HCT116 (cell line): Measurements from ENCODE around the gene RGS7. TPM values are rescaled to one million over a fixed set of nuclear protein-coding genes. Genes with fewer than 3 reads are reported as not detected.

Source experiments
- ATAC-seq: fragments of 200-7000 bp; cut with Tn5 transposase; 2 replicates; pipeline ENCODE4 v1.9.1; 2020; ENCODE audit warnings: mild to moderate bottlenecking, moderate library complexity
- BruUV-seq: library from RNA; stranded (reverse); fragments of 400-500 nt; replicated peaks from 2 replicates; lab custom pipeline; 2021; lab: Mats Ljungman, UMichigan
- CTCF ChIA-PET: fragments of 300-600 bp; sonication (Branson Sonifier 250); formaldehyde crosslinking; loops from one replicate; lab custom pipeline; 2021; ENCODE audit warnings: antibody characterized with exemption; lab: Charles Lee
- POLR2A ChIA-PET: fragments of 300-600, 350-600 bp; sonication (Branson Sonifier 250); formaldehyde crosslinking; loops from one replicate; lab custom pipeline; 2021; ENCODE audit warnings: antibody characterized with exemption; lab: Charles Lee
- RAD21 ChIA-PET, 2 experiments: fragments of 300-600 bp; sonication (Branson Sonifier 250); formaldehyde crosslinking; loops; one replicate each; lab custom pipeline; 2023; ENCODE audit warnings: low total read pairs in 2 of 2; ENCODE audit not compliant: uncharacterized antibody in 2 of 2, unreplicated experiment in 2 of 2, low non-redundant PET in 1 of 2; lab: Charles Lee
- DNase-seq: peaks from one replicate; pipeline ENCODE4 v3.0.0-alpha.2; 2010; ENCODE audit warnings: low read depth, low spot score
- H2AFZ ChIP-seq: fragments of 200-600 bp; shearing (Covaris generic), sonication (generic); 2 replicates; pipeline ENCODE4 v1.6.1; 2017; ENCODE audit warnings: low read depth, mixed run types, mixed read lengths, antibody characterized with exemption, low read length; ENCODE audit not compliant: poor library complexity, severe bottlenecking
- H3K27ac ChIP-seq: 2 replicates; pipeline ENCODE4 v1.5.1; 2012; ENCODE audit warnings: low read depth, low read length
- H3K27me3 ChIP-seq: fragments of 200-600 bp; sonication (generic); 2 replicates; pipeline ENCODE4 v1.6.1; 2016; ENCODE audit warnings: mixed run types, low read length, mixed read lengths; ENCODE audit not compliant: insufficient read depth
- H3K36me3 ChIP-seq, 2 experiments: fragments of 200-500 bp in 1 of 2; fragments of 200-600 bp in 1 of 2; sonication (Bioruptor generic) in 1 of 2; sonication (generic) in 1 of 2; 2 replicates each; pipeline versions ENCODE4 v1.5.1 to v1.6.1; 2014 to 2016; ENCODE audit warnings: low read length in 2 of 2, inconsistent platforms in 1 of 2, mixed read lengths in 1 of 2, mixed run types in 1 of 2; ENCODE audit not compliant: insufficient read depth in 2 of 2, control insufficient read depth in 1 of 2
- H3K4me1 ChIP-seq, 2 experiments: fragments of 200-600 bp in 1 of 2; sonication (generic) in 1 of 2; 2 replicates each; pipeline versions ENCODE4 v1.5.1 to v1.6.1; 2012 to 2017; ENCODE audit warnings: low read length in 2 of 2, inconsistent platforms in 1 of 2, mild to moderate bottlenecking in 1 of 2, mixed read lengths in 1 of 2, mixed run types in 1 of 2, moderate library complexity in 1 of 2; ENCODE audit not compliant: insufficient read depth in 2 of 2, control insufficient read depth in 1 of 2
- H3K4me2 ChIP-seq: fragments of 200-600 bp; sonication (generic); 2 replicates; pipeline ENCODE4 v1.6.1; 2017; ENCODE audit warnings: mixed run types, low read length, mixed read lengths
- H3K4me3 ChIP-seq, 2 experiments: fragments of 200-600 bp in 1 of 2; sonication (generic) in 1 of 2; replicated peaks in 1 of 2; 2 replicates each; pipeline ENCODE4 v1.5.1; 2011 to 2016; ENCODE audit warnings: low read length in 2 of 2, control low read depth in 1 of 2, low read depth in 1 of 2, mild to moderate bottlenecking in 1 of 2, mixed read lengths in 1 of 2, mixed run types in 1 of 2
- H3K79me2 ChIP-seq: fragments of 200-600 bp; sonication (generic); 2 replicates; pipeline ENCODE4 v1.6.1; 2017; ENCODE audit warnings: mild to moderate bottlenecking, mixed run types, low read length, moderate library complexity, mixed read lengths; ENCODE audit not compliant: insufficient read depth
- H3K9ac ChIP-seq: fragments of 200-600 bp; sonication (generic); 2 replicates; pipeline ENCODE4 v1.6.1; 2016; ENCODE audit warnings: low read length, mixed read lengths
- H3K9me2 ChIP-seq: fragments of 200-600 bp; sonication (generic), shearing (Covaris generic); 2 replicates; pipeline ENCODE4 v1.6.1; 2017; ENCODE audit warnings: mixed run types, mild to moderate bottlenecking, moderate library complexity; ENCODE audit not compliant: insufficient read depth
- H3K9me3 ChIP-seq, 2 experiments: fragments of 200-500 bp in 1 of 2; fragments of 200-600 bp in 1 of 2; sonication (Bioruptor generic) in 1 of 2; sonication (generic) in 1 of 2; 2 replicates each; pipeline ENCODE4 v1.6.1; 2014 to 2017; ENCODE audit warnings: low read length in 2 of 2, mixed read lengths in 2 of 2, inconsistent platforms in 1 of 2, low read depth in 1 of 2, mild to moderate bottlenecking in 1 of 2, mixed run types in 1 of 2, moderate library complexity in 1 of 2; ENCODE audit not compliant: control insufficient read depth in 1 of 2, insufficient read depth in 1 of 2
- H4K20me1 ChIP-seq: fragments of 200-600 bp; sonication (generic), shearing (Covaris generic); 2 replicates; pipeline ENCODE4 v1.6.1; 2017; ENCODE audit warnings: mixed run types, mild to moderate bottlenecking, moderate library complexity; ENCODE audit not compliant: insufficient read depth
- CBX3 ChIP-seq: IDR thresholded peaks from 2 replicates; pipeline ENCODE4 v1.6.1; 2012; ENCODE audit warnings: low read depth
- CEBPB ChIP-seq: IDR thresholded peaks from 2 replicates; pipeline ENCODE4 v1.6.1; 2012; ENCODE audit warnings: low read depth
- EGR1 ChIP-seq: IDR thresholded peaks from 2 replicates; pipeline ENCODE4 v1.6.1; 2012; ENCODE audit warnings: low read depth
- ELF1 ChIP-seq: IDR thresholded peaks from 2 replicates; pipeline ENCODE4 v1.6.1; 2012; ENCODE audit warnings: low read depth, borderline replicate concordance
- EZH2 ChIP-seq: fragments of 200-600 bp; sonication (generic); IDR thresholded peaks from 2 replicates; pipeline ENCODE4 v1.6.1; 2017; ENCODE audit warnings: antibody characterized with exemption, mixed run types
- EZH2phosphoT487 ChIP-seq: fragments of 200-600 bp; IDR thresholded peaks from 2 replicates; pipeline ENCODE4 v1.6.1; 2018; ENCODE audit warnings: antibody characterized with exemption, borderline replicate concordance
- MAX ChIP-seq: IDR thresholded peaks from 2 replicates; pipeline ENCODE4 v1.6.1; 2012
- POLR2A ChIP-seq: IDR thresholded peaks from 2 replicates; pipeline ENCODE4 v1.7.0; 2011; ENCODE audit warnings: borderline replicate concordance; ENCODE audit not compliant: insufficient read depth, insufficient read length; ENCODE audit errors: extremely low read depth
- POLR2AphosphoS5 ChIP-seq: IDR thresholded peaks from 2 replicates; pipeline ENCODE4 v1.6.1; 2011; ENCODE audit warnings: mild to moderate bottlenecking, low read depth, low read length, moderate library complexity
- RAD21 ChIP-seq: IDR thresholded peaks from 2 replicates; pipeline ENCODE4 v1.6.1; 2012; ENCODE audit warnings: low read depth, mild to moderate bottlenecking
- SIN3A ChIP-seq: IDR thresholded peaks from 2 replicates; pipeline ENCODE4 v1.6.1; 2012; ENCODE audit warnings: low read depth
- SP1 ChIP-seq: IDR thresholded peaks from 2 replicates; pipeline ENCODE4 v1.6.1; 2012; ENCODE audit warnings: low read depth
- SRF ChIP-seq: IDR thresholded peaks from 2 replicates; pipeline ENCODE4 v1.6.1; 2012; ENCODE audit warnings: low read depth
- TCF7L2 ChIP-seq: IDR thresholded peaks from 2 replicates; pipeline ENCODE4 v1.7.0; 2011; ENCODE audit warnings: borderline replicate concordance, inconsistent platforms; ENCODE audit not compliant: insufficient read depth, insufficient read length; ENCODE audit errors: extremely low read depth
- YY1 ChIP-seq: IDR thresholded peaks from 2 replicates; pipeline ENCODE4 v1.6.1; 2011; ENCODE audit warnings: low read length, low read depth, moderate library complexity, mild to moderate bottlenecking; ENCODE audit not compliant: insufficient replicate concordance; ENCODE audit errors: extremely low read depth
- ZNF274 ChIP-seq: fragments of 200-500 bp; sonication (Bioruptor generic); IDR thresholded peaks from 2 replicates; pipeline ENCODE4 v1.6.1; 2014; ENCODE audit warnings: mild to moderate bottlenecking, low read depth, low read length, inconsistent platforms
- intact Hi-C: fragments of 100-400 bp; cut with micrococcal nuclease; formaldehyde crosslinking; loops from 2 replicates; pipeline ENCODE4 v1.10.0; 2022
- total RNA-seq: library from RNA; stranded (reverse); gene quantifications from one replicate; pipeline ENCODE4 v1.2.1, GENCODE V29; 2021; ENCODE audit not compliant: unreplicated experiment
- TF ChIP-seq, protein P1 (sequence below): IDR thresholded peaks from 2 replicates; pipeline ENCODE4 v1.6.1; 2012
- TF ChIP-seq, protein P2 (sequence below): IDR thresholded peaks from 2 replicates; pipeline ENCODE4 v1.6.1; 2011; ENCODE audit warnings: mild to moderate bottlenecking, low read length, moderate library complexity; ENCODE audit not compliant: insufficient replicate concordance; ENCODE audit errors: extremely low read depth
- TF ChIP-seq, protein P3 (sequence below), 3 experiments: fragments of 200-600 bp in 1 of 3; sonication (generic) in 1 of 3; IDR thresholded peaks in 2 of 3; conservative IDR thresholded peaks in 1 of 3; 2 replicates each; pipeline ENCODE4 v1.5.1; 2012 to 2017; ENCODE audit warnings: low read depth in 2 of 3, low read length in 2 of 3, antibody characterized with exemption in 1 of 3, borderline replicate concordance in 1 of 3, control low read depth in 1 of 3, mild to moderate bottlenecking in 1 of 3, mixed read lengths in 1 of 3, mixed run types in 1 of 3, moderate library complexity in 1 of 3; ENCODE audit not compliant: insufficient read depth in 1 of 3

RGS7 gene
- total RNA-seq, 1 experiment from 2014 or later = not detected

DNA sequence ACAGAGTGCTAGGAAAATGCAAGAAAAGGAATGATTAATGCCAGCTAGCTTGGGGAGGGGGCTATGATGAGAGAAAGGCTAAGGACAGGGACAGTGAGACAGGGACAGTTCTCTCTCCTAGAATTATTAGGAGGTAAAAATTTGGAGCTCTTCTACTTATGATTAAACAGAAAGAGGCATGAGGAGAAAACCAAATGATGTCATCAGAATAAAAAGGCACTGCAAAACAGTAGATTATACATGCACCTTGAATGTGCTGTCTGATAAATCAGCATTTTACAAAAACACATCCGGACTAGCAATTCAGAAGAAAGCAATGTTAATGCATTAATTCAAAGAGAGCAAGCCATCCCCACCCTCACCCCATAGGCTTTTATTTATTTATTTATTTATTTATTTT lies 277.5 kb downstream of the RGS7 start:
- ChIA-PET POLR2A (no interaction called here), CTCF (no interaction called here), RAD21 (no interaction called here)
- peaks cover 1 to 8% of the 10 kb centered on the region in 2 experiments; a peak in 2 of 4 replicates for H3K9me3 ChIP-seq
- no peak overlapping the region for H3K9ac ChIP-seq
- H3K9me2 ChIP-seq = no peaks in the 10 kb centered on the region
- ATAC-seq (no peak), DNase-seq (no peak)
- no TSS peak for BruUV-seq
- H4K20me1 ChIP-seq = no peaks in the 10 kb centered on the region
- no peak overlapping the region for H3K27ac ChIP-seq
- intact Hi-C loops = no loop called here
- no peak overlapping the region for H3K4me3 ChIP-seq
- TF ChIP-seq, protein P1, sequence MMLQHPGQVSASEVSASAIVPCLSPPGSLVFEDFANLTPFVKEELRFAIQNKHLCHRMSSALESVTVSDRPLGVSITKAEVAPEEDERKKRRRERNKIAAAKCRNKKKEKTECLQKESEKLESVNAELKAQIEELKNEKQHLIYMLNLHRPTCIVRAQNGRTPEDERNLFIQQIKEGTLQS = no peak
- TF ChIP-seq SRF (no peak), EZH2 (no peak), CBX3 (no peak), MAX (no peak), TCF7L2 (no peak), YY1 (no peak), ELF1 (no peak), POLR2AphosphoS5 (no peak), SP1 (no peak), SIN3A (no peak), CEBPB (no peak), ZNF274 (no peak), EZH2phosphoT487 (no peak), RAD21 (no peak), EGR1 (no peak), POLR2A (no peak)
- TF ChIP-seq, protein P2, sequence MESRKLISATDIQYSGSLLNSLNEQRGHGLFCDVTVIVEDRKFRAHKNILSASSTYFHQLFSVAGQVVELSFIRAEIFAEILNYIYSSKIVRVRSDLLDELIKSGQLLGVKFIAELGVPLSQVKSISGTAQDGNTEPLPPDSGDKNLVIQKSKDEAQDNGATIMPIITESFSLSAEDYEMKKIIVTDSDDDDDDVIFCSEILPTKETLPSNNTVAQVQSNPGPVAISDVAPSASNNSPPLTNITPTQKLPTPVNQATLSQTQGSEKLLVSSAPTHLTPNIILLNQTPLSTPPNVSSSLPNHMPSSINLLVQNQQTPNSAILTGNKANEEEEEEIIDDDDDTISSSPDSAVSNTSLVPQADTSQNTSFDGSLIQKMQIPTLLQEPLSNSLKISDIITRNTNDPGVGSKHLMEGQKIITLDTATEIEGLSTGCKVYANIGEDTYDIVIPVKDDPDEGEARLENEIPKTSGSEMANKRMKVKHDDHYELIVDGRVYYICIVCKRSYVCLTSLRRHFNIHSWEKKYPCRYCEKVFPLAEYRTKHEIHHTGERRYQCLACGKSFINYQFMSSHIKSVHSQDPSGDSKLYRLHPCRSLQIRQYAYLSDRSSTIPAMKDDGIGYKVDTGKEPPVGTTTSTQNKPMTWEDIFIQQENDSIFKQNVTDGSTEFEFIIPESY = no peak
- TF ChIP-seq, protein P3, sequence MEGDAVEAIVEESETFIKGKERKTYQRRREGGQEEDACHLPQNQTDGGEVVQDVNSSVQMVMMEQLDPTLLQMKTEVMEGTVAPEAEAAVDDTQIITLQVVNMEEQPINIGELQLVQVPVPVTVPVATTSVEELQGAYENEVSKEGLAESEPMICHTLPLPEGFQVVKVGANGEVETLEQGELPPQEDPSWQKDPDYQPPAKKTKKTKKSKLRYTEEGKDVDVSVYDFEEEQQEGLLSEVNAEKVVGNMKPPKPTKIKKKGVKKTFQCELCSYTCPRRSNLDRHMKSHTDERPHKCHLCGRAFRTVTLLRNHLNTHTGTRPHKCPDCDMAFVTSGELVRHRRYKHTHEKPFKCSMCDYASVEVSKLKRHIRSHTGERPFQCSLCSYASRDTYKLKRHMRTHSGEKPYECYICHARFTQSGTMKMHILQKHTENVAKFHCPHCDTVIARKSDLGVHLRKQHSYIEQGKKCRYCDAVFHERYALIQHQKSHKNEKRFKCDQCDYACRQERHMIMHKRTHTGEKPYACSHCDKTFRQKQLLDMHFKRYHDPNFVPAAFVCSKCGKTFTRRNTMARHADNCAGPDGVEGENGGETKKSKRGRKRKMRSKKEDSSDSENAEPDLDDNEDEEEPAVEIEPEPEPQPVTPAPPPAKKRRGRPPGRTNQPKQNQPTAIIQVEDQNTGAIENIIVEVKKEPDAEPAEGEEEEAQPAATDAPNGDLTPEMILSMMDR (IDR thresholded peaks at IDR 0.05 in 2 of 3, conservative IDR thresholded peaks at IDR 0.05 in 1 of 3; ENCODE audit: borderline replicate concordance in 1 of 3, insufficient read depth in 1 of 3, low read depth in 2 of 3, low read length in 2 of 3) = no peak
- no peak overlapping the region for H2AFZ ChIP-seq
- H3K4me2 ChIP-seq = no peak overlapping the region
- H3K36me3 ChIP-seq = no peaks in the 10 kb centered on the region
- H3K79me2 ChIP-seq = no peaks in the 10 kb centered on the region
- no peaks in the 10 kb centered on the region for H3K4me1 ChIP-seq
- H3K27me3 ChIP-seq = no peaks in the 10 kb centered on the region
